Peyer's patch (tissue), 4 donors: ENCODE data around the gene EGFL7.

ENCODE experiments used
- CTCF ChIP-seq, 6 experiments: fragments of 450-650 bp in 4 of 6; fragments of 200-600 bp in 2 of 6; sonication (generic) in 1 of 6; IDR thresholded peaks; one replicate each; pipeline ENCODE4 v1.5.1; 2017 to 2019; ENCODE audit warnings: antibody characterized with exemption in 6 of 6, mild to moderate bottlenecking in 3 of 6, moderate library complexity in 1 of 6
- POLR2A ChIP-seq, 2 donors: fragments of 450-650 bp; IDR thresholded peaks; one replicate each; pipeline ENCODE4 v1.5.1; 2017; ENCODE audit warnings: antibody characterized with exemption in 2 of 2, mild to moderate bottlenecking in 2 of 2, moderate library complexity in 2 of 2

GRCh38 chr9:136697146-136697820 lies 34.6 kb downstream of the EGFL7 start:
- peak in 1 of 2 donors; percentile 55 for TF ChIP-seq POLR2A (IDR thresholded peaks at IDR 0.05)
- TF ChIP-seq CTCF (IDR thresholded peaks at IDR 0.05), result no peak
